Measurements from ENCODE around the gene OR6C2. TPM values are rescaled to one million over a fixed set of nuclear protein-coding genes. Genes with fewer than 3 reads are reported as not detected.

Gene OR6C2
- total and polyA plus RNA-seq, 4 donors: not detected

Other genes starting within 250 kb of the OR6C2 start
- gene OR10A7, start 223.1 kb upstream of the OR6C2 start, total RNA-seq: not detected
- gene OR10A7, start 223.1 kb upstream of the OR6C2 start, polyA plus RNA-seq (ENCODE audit: insufficient read length in 2 of 2): not detected
- gene OR6C74, start 199.5 kb upstream of the OR6C2 start, total RNA-seq: not detected
- gene OR6C74, start 199.5 kb upstream of the OR6C2 start, polyA plus RNA-seq (ENCODE audit: insufficient read length in 2 of 2): not detected
- not detected for gene OR6C6, start 147.5 kb upstream of the OR6C2 start, total RNA-seq
- under 1 TPM in 1 of 2 donors, not detected in 1; 0.17 TPM for gene OR6C6, start 147.5 kb upstream of the OR6C2 start, polyA plus RNA-seq (ENCODE audit: insufficient read length in 2 of 2)
- gene OR6C1, start 129.7 kb upstream of the OR6C2 start, total RNA-seq: not detected
- gene OR6C1, start 129.7 kb upstream of the OR6C2 start, polyA plus RNA-seq (ENCODE audit: insufficient read length in 2 of 2): not detected
- not detected for gene OR6C3, start 113.3 kb upstream of the OR6C2 start, total RNA-seq
- not detected for gene OR6C3, start 113.3 kb upstream of the OR6C2 start, polyA plus RNA-seq (ENCODE audit: insufficient read length in 2 of 2)
- not detected for gene OR6C75, start 81.1 kb upstream of the OR6C2 start, total RNA-seq
- under 1 TPM in 1 of 2 donors, not detected in 1; 0.11 TPM for gene OR6C75, start 81.1 kb upstream of the OR6C2 start, polyA plus RNA-seq (ENCODE audit: insufficient read length in 2 of 2)
- gene OR6C65, start 43.5 kb upstream of the OR6C2 start, total RNA-seq: not detected
- gene OR6C65, start 43.5 kb upstream of the OR6C2 start, polyA plus RNA-seq (ENCODE audit: insufficient read length in 2 of 2): not detected
- gene OR6C76, start 17.8 kb upstream of the OR6C2 start, total RNA-seq: not detected
- gene OR6C76, start 17.8 kb upstream of the OR6C2 start, polyA plus RNA-seq (ENCODE audit: insufficient read length in 2 of 2): not detected
- not detected for gene OR6C70, start 26.1 kb downstream of the OR6C2 start, total RNA-seq
- not detected for gene OR6C70, start 26.1 kb downstream of the OR6C2 start, polyA plus RNA-seq (ENCODE audit: insufficient read length in 2 of 2)
- gene OR6C68, start 48.3 kb downstream of the OR6C2 start, total RNA-seq: not detected
- not detected for gene OR6C68, start 48.3 kb downstream of the OR6C2 start, polyA plus RNA-seq (ENCODE audit: insufficient read length in 2 of 2)
- not detected for gene OR6C4, start 105.5 kb downstream of the OR6C2 start, total RNA-seq
- gene OR6C4, start 105.5 kb downstream of the OR6C2 start, polyA plus RNA-seq (ENCODE audit: insufficient read length in 2 of 2): not detected
- gene OR2AP1, start 128.4 kb downstream of the OR6C2 start, total RNA-seq: not detected
- not detected for gene OR2AP1, start 128.4 kb downstream of the OR6C2 start, polyA plus RNA-seq (ENCODE audit: insufficient read length in 2 of 2)
- not detected for gene OR10P1, start 192.8 kb downstream of the OR6C2 start, total RNA-seq
- not detected for gene OR10P1, start 192.8 kb downstream of the OR6C2 start, polyA plus RNA-seq (ENCODE audit: insufficient read length in 2 of 2)

Measured in spinal cord (tissue), 4 donors.